Natural killer cell (primary cell): ENCODE data around the gene EGFLAM. TPM values are rescaled to one million over a fixed set of nuclear protein-coding genes. Genes with fewer than 3 reads are reported as not detected.
A peak's percentile ranks its signal among the peaks of the same experiment; 100 is the strongest.

Source experiments
- ATAC-seq, 3 donors: fragments of 150-1000 bp in 2 of 3; fragments of 200-7000 bp in 1 of 3; cut with Tn5 transposase; 1 replicate in 1 of 3; 2 replicates in 2 of 3; pipeline ENCODE4 v1.10.0; 2021; ENCODE audit warnings: mild to moderate bottlenecking in 2 of 3, moderate library complexity in 2 of 3
- DNase-seq, 2 donors: peaks; one replicate each; pipeline versions ENCODE4 v3.0.0 to v3.0.0-alpha.2; 2013 to 2021; ENCODE audit warnings: mixed read lengths in 1 of 2
- H3K27ac ChIP-seq: one replicate; pipeline ENCODE4 v1.5.1; 2013; ENCODE audit warnings: mild to moderate bottlenecking, low read length
- H3K27me3 ChIP-seq: one replicate; pipeline ENCODE4 v1.6.1; 2013; ENCODE audit warnings: low read length; ENCODE audit not compliant: control insufficient read depth, insufficient read depth
- H3K36me3 ChIP-seq: one replicate; pipeline ENCODE4 v1.6.1; 2013; ENCODE audit warnings: low read length; ENCODE audit not compliant: control insufficient read depth, insufficient read depth
- H3K4me1 ChIP-seq: one replicate; pipeline ENCODE4 v1.6.1; 2013; ENCODE audit warnings: low read length; ENCODE audit not compliant: control insufficient read depth, insufficient read depth
- H3K4me3 ChIP-seq: one replicate; pipeline ENCODE4 v1.5.1; 2013; ENCODE audit warnings: low read length
- H3K9me3 ChIP-seq: one replicate; pipeline ENCODE4 v1.6.1; 2013; ENCODE audit warnings: low read length; ENCODE audit not compliant: control insufficient read depth, insufficient read depth
- H3K27ac Mint-ChIP-seq, 2 donors: one replicate each; pipeline ENCODE4 v1.8.0; 2022; ENCODE audit warnings: mild to moderate bottlenecking in 2 of 2, mixed read lengths in 2 of 2, moderate library complexity in 1 of 2
- H3K27me3 Mint-ChIP-seq, 2 donors: one replicate each; pipeline ENCODE4 v1.8.0; 2022; ENCODE audit warnings: low read depth in 2 of 2, mixed read lengths in 2 of 2
- H3K36me3 Mint-ChIP-seq: one replicate; pipeline ENCODE4 v1.8.0; 2022; ENCODE audit warnings: mixed read lengths
- H3K4me1 Mint-ChIP-seq, 2 donors: one replicate each; pipeline ENCODE4 v1.8.0; 2022; ENCODE audit warnings: mixed read lengths in 2 of 2
- H3K4me3 Mint-ChIP-seq: one replicate; pipeline ENCODE4 v1.8.0; 2022; ENCODE audit warnings: mild to moderate bottlenecking, moderate library complexity, mixed read lengths
- H3K9me3 Mint-ChIP-seq, 2 donors: one replicate each; pipeline ENCODE4 v1.8.0; 2022; ENCODE audit warnings: mixed read lengths in 2 of 2
- CTCF ChIP-seq: fragments of 200-600 bp; IDR thresholded peaks from one replicate; pipeline ENCODE4 v1.8.0; 2022; ENCODE audit warnings: antibody characterized with exemption
- WGBS: methylation state at CpG from one replicate; pipeline ENCODE4 v1.1.7; 2013; ENCODE audit warnings: missing lambda C conversion rate; ENCODE audit not compliant: insufficient coverage; 5-methylcytosine and 5-hydroxymethylcytosine counted together
- intact Hi-C: fragments of 100-400 bp; cut with micrococcal nuclease; formaldehyde crosslinking; loops from one replicate; pipeline ENCODE4 v1.14.2; 2022
- total RNA-seq, 4 donors: library from RNA; stranded (reverse); fragments of 120-200 nt in 1 of 4; gene quantifications; one replicate each; pipeline versions ENCODE4 v1.2.3 to v1.2.4, GENCODE V29; 2013 to 2022

EGFLAM gene
- total RNA-seq, 3 donors from 2014 or later (not counting 1 experiment from before 2014, with no cell fraction given): not detected

GRCh38 chr5:38453921-38454320 lies 195.6 kb downstream of the EGFLAM start:
- H3K36me3 ChIP-seq: no peaks in the 10 kb centered on the region
- no peak for TF ChIP-seq CTCF
- H3K4me1 ChIP-seq: peaks cover 41% of the 10 kb centered on the region
- peak overlapping the region; percentile 61 for H3K4me3 Mint-ChIP-seq
- H3K36me3 Mint-ChIP-seq: no peaks in the 10 kb centered on the region
- H3K27ac Mint-ChIP-seq: peak overlapping the region; percentile 37 to 67
- H3K27me3 Mint-ChIP-seq: peaks cover 34 to 60% of the 10 kb centered on the region in 2 donors
- 71% methylated on average over 11 of the region's 11 CpGs for WGBS
- intact Hi-C loops: no loop called here
- no peak for ATAC-seq
- H3K27me3 ChIP-seq: peaks cover 65% of the 10 kb centered on the region
- H3K27ac ChIP-seq: no peak overlapping the region
- no peak for DNase-seq
- H3K9me3 Mint-ChIP-seq: no peaks in the 10 kb centered on the region
- H3K9me3 ChIP-seq: no peaks in the 10 kb centered on the region
- no peak overlapping the region for H3K4me3 ChIP-seq
- H3K4me1 Mint-ChIP-seq: peaks cover 42 to 45% of the 10 kb centered on the region in 2 donors

- Histone ChIP-seq H3K4me1 (peaks cover 41% of the 10 kb centered on the region), H3K9me3 (no peaks in the 10 kb centered on the region), H3K27ac (no peak overlapping the region), H3K27me3 (peaks cover 64% of the 10 kb centered on the region), H3K36me3 (no peaks in the 10 kb centered on the region), H3K4me3 (no peak overlapping the region)
- peak in 1 of 2 donors; percentile 38 for DNase-seq
- intact Hi-C loops: no loop called here
- H3K4me1 Mint-ChIP-seq: peaks cover 39 to 41% of the 10 kb centered on the region in 2 donors
- no peaks in the 10 kb centered on the region for H3K36me3 Mint-ChIP-seq
- H3K9me3 Mint-ChIP-seq: no peaks in the 10 kb centered on the region
- H3K4me3 Mint-ChIP-seq: peak overlapping the region; percentile 37
- ATAC-seq: peak; percentile 46 to 73 (median 69)
- TF ChIP-seq CTCF: no peak
- H3K27ac Mint-ChIP-seq: no peak overlapping the region
- WGBS: 73% methylated on average over 7 of the region's 8 CpGs
- peaks cover 29 to 57% of the 10 kb centered on the region in 2 donors for H3K27me3 Mint-ChIP-seq
These were observed 197.5 kb downstream of the EGFLAM start for GRCh38 chr5:38455796-38456330.

GRCh38 chr5:38456657-38457399 lies 198.5 kb downstream of the EGFLAM start:
- Histone ChIP-seq H3K36me3 (no peaks in the 10 kb centered on the region), H3K27me3 (peaks cover 61% of the 10 kb centered on the region), H3K27ac (no peak overlapping the region), H3K9me3 (no peaks in the 10 kb centered on the region), H3K4me1 (peaks cover 41% of the 10 kb centered on the region), H3K4me3 (no peak overlapping the region)
- DNase-seq (no peak), ATAC-seq (no peak)
- Mint-ChIP-seq H3K4me1 (peaks cover 37 to 38% of the 10 kb centered on the region in 2 donors), H3K36me3 (no peaks in the 10 kb centered on the region), H3K27ac (no peak overlapping the region), H3K4me3 (no peak overlapping the region), H3K9me3 (no peaks in the 10 kb centered on the region), H3K27me3 (peaks cover 23 to 54% of the 10 kb centered on the region in 2 donors)
- intact Hi-C loops: no loop called here
- no peak for TF ChIP-seq CTCF
- WGBS: 92% methylated on average over 4 of the region's 4 CpGs
